Fibroblast of lung (primary cell): ENCODE results near the gene SPEF2. TPM values are rescaled to one million over a fixed set of nuclear protein-coding genes. Genes with fewer than 3 reads are reported as not detected.

Source experiments
- DNase-seq, 2 donors: peaks; one replicate each; pipeline versions ENCODE4 v3.0.0 to v3.0.0-alpha.2; 2010; ENCODE audit warnings: low read depth in 2 of 2
- H2AFZ ChIP-seq: 2 replicates; pipeline ENCODE4 v1.5.1; 2012; ENCODE audit warnings: low read length, control low read depth, inconsistent platforms
- H3K27ac ChIP-seq: 2 replicates; pipeline ENCODE4 v1.5.1; 2011; ENCODE audit warnings: low read length, control low read depth; ENCODE audit not compliant: insufficient read depth
- H3K27me3 ChIP-seq: 2 replicates; pipeline ENCODE4 v1.5.1; 2011; ENCODE audit warnings: mild to moderate bottlenecking, low read length; ENCODE audit not compliant: control insufficient read depth, insufficient read depth
- H3K36me3 ChIP-seq: 2 replicates; pipeline ENCODE4 v1.5.1; 2011; ENCODE audit warnings: low read length; ENCODE audit not compliant: control insufficient read depth, insufficient read depth
- H3K4me1 ChIP-seq: 2 replicates; pipeline ENCODE4 v1.5.1; 2011; ENCODE audit warnings: low read length; ENCODE audit not compliant: control insufficient read depth, insufficient read depth; ENCODE audit errors: extremely low read depth
- H3K4me2 ChIP-seq: 2 replicates; pipeline ENCODE4 v1.5.1; 2011; ENCODE audit warnings: low read length, control low read depth; ENCODE audit not compliant: insufficient read depth; ENCODE audit errors: extremely low read depth
- H3K4me3 ChIP-seq, 4 experiments: fragments of 200-600 bp in 1 of 4; sonication (generic) in 1 of 4; replicated peaks in 1 of 4; 2 replicates each; pipeline ENCODE4 v1.5.1; 2011 to 2016; ENCODE audit warnings: low read length in 4 of 4, low read depth in 3 of 4, mild to moderate bottlenecking in 3 of 4, control low read depth in 2 of 4, inconsistent platforms in 1 of 4, mixed read lengths in 1 of 4; ENCODE audit not compliant: insufficient read depth in 1 of 4; ENCODE audit errors: control extremely low read depth in 1 of 4
- H3K79me2 ChIP-seq: 2 replicates; pipeline ENCODE4 v1.5.1; 2012; ENCODE audit warnings: mild to moderate bottlenecking, low read length, inconsistent platforms; ENCODE audit not compliant: control insufficient read depth, insufficient read depth
- H3K9ac ChIP-seq: 2 replicates; pipeline ENCODE4 v1.5.1; 2011; ENCODE audit warnings: mild to moderate bottlenecking, low read length, control low read depth; ENCODE audit not compliant: insufficient read depth
- H3K9me3 ChIP-seq: 2 replicates; pipeline ENCODE4 v1.5.1; 2012; ENCODE audit warnings: low read depth, low read length; ENCODE audit not compliant: control insufficient read depth, insufficient read depth
- H4K20me1 ChIP-seq: 2 replicates; pipeline ENCODE4 v1.5.1; 2011; ENCODE audit warnings: low read length; ENCODE audit not compliant: control insufficient read depth, insufficient read depth; ENCODE audit errors: extremely low read depth
- EZH2 ChIP-seq: IDR thresholded peaks from 2 replicates; pipeline ENCODE4 v1.5.1; 2012; ENCODE audit warnings: low read length, control low read depth, mild to moderate bottlenecking; ENCODE audit errors: missing control alignments
- polyA plus RNA-seq, 2 donors: library from polyadenylated mRNA; depleted of rRNA in 1 of 2; stranded (reverse) in 1 of 2; unstranded in 1 of 2; fragments of >200 nt; gene quantifications; 2 replicates each; pipeline ENCODE4 v1.2.1, GENCODE V29; 2011 to 2012; ENCODE audit warnings: missing spikeins in 1 of 2
- total RNA-seq: library from RNA; depleted of rRNA; stranded (reverse); fragments of >200 nt; gene quantifications from 2 replicates; pipeline ENCODE4 v1.2.1, GENCODE V29; 2014
- TF ChIP-seq, protein P1 (sequence below), 2 donors: IDR thresholded peaks in 1 of 2; conservative IDR thresholded peaks in 1 of 2; 1 replicate in 1 of 2; 2 replicates in 1 of 2; pipeline ENCODE4 v1.5.1; 2011 to 2012; ENCODE audit warnings: low read length in 2 of 2, control low read depth in 1 of 2, inconsistent platforms in 1 of 2, low read depth in 1 of 2, mild to moderate bottlenecking in 1 of 2

Gene SPEF2
- total and polyA plus RNA-seq, 2 donors (not counting 1 experiment from before 2014, with no cell fraction given) = 5.2 to 5.9 TPM

DNA sequence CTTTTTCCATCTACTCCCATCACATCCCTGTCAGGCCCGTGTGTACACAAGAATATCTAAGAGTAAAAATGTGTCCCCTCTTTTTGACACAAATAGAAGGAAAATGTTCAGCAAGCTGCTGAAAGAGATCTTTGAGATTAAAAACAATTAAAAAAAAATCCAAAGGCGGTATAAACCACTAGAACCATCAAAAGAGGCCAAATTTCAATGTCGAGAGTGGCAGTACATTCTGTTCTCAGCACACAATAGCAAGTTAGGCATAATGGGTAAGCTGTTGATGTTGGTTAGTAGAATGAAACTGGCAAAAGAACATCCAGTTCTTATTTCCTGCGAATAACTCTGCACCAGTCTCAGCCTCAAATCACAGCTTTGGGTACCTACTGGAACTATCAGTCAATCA lies 143.9 kb downstream of the SPEF2 start:
- H3K79me2 ChIP-seq = no peaks in the 10 kb centered on the region
- no peaks in the 10 kb centered on the region for H3K4me1 ChIP-seq
- TF ChIP-seq, protein P1, sequence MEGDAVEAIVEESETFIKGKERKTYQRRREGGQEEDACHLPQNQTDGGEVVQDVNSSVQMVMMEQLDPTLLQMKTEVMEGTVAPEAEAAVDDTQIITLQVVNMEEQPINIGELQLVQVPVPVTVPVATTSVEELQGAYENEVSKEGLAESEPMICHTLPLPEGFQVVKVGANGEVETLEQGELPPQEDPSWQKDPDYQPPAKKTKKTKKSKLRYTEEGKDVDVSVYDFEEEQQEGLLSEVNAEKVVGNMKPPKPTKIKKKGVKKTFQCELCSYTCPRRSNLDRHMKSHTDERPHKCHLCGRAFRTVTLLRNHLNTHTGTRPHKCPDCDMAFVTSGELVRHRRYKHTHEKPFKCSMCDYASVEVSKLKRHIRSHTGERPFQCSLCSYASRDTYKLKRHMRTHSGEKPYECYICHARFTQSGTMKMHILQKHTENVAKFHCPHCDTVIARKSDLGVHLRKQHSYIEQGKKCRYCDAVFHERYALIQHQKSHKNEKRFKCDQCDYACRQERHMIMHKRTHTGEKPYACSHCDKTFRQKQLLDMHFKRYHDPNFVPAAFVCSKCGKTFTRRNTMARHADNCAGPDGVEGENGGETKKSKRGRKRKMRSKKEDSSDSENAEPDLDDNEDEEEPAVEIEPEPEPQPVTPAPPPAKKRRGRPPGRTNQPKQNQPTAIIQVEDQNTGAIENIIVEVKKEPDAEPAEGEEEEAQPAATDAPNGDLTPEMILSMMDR (conservative IDR thresholded peaks at IDR 0.05 in 1 of 2, IDR thresholded peaks at IDR 0.05 in 1 of 2; ENCODE audit: low read depth in 1 of 2, low read length in 2 of 2) = no peak
- no peak for TF ChIP-seq EZH2
- H3K9ac ChIP-seq = no peak overlapping the region
- no peak overlapping the region for H3K27ac ChIP-seq
- H2AFZ ChIP-seq = no peak overlapping the region
- H3K36me3 ChIP-seq = no peaks in the 10 kb centered on the region
- no peaks in the 10 kb centered on the region for H3K9me3 ChIP-seq
- H3K4me3 ChIP-seq = no peak overlapping the region
- H3K4me2 ChIP-seq = no peak overlapping the region
- DNase-seq = no peak
- H4K20me1 ChIP-seq = no peaks in the 10 kb centered on the region
- H3K27me3 ChIP-seq = no peaks in the 10 kb centered on the region

DNA sequence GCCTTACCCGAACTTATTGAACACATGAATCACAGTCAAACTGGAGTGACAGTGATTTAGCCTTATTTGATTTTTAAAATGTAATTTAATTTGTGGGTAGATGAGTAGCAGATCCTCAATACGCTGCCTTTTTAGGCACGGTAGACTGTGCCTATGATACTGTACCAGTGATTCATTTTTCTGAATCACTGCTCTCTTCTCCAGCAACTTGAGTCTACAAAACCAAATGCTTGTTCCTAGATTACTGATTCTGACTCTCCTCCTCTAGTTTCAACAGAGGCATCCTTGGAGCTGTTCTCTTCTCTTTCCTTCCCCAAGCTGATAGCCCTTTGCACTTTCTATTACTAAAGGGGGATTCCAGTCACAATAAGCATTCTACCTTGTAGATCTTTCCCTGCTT lies 144.7 kb downstream of the SPEF2 start:
- Histone ChIP-seq H3K4me1 (no peaks in the 10 kb centered on the region), H3K79me2 (no peaks in the 10 kb centered on the region), H3K4me2 (no peak overlapping the region), H3K27me3 (no peaks in the 10 kb centered on the region), H2AFZ (no peak overlapping the region), H3K36me3 (no peaks in the 10 kb centered on the region), H3K9me3 (no peaks in the 10 kb centered on the region), H3K9ac (no peak overlapping the region), H4K20me1 (no peaks in the 10 kb centered on the region), H3K4me3 (no peak overlapping the region), H3K27ac (no peak overlapping the region)
- TF ChIP-seq, protein P1 (conservative IDR thresholded peaks at IDR 0.05 in 1 of 2, IDR thresholded peaks at IDR 0.05 in 1 of 2; ENCODE audit: low read depth in 1 of 2, low read length in 2 of 2) = no peak
- no peak for TF ChIP-seq EZH2
- DNase-seq = no peak

DNA sequence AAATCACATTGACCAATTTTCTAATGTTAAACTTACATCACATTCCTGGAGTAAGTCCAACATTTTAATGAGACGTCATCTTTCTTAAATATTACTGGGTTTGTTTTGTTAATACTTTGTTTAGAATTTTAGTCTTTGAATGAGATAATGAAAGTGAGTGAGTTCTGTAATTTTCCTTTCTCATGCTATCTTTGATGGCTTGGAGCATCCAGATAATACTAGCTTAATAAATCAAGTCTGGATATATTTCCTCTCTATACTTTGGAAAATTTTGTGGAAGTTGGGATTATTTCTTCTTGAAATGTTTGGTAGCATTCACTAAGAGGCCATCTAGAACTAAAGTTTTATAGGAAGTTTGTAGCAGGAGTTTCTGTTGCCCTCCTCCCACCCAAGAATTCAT lies 148.3 kb downstream of the SPEF2 start:
- Histone ChIP-seq H3K4me2 (peak overlapping the region; percentile 38), H3K4me3 (no peak overlapping the region), H4K20me1 (no peaks in the 10 kb centered on the region), H3K27me3 (no peaks in the 10 kb centered on the region), H2AFZ (no peak overlapping the region), H3K27ac (no peak overlapping the region), H3K9me3 (no peaks in the 10 kb centered on the region), H3K79me2 (no peaks in the 10 kb centered on the region), H3K4me1 (peaks cover 3% of the 10 kb centered on the region), H3K9ac (no peak overlapping the region), H3K36me3 (no peaks in the 10 kb centered on the region)
- peak in 1 of 2 donors; percentile 49 for DNase-seq
- no peak for TF ChIP-seq EZH2
- TF ChIP-seq, protein P1 (conservative IDR thresholded peaks at IDR 0.05 in 1 of 2, IDR thresholded peaks at IDR 0.05 in 1 of 2; ENCODE audit: low read depth in 1 of 2, low read length in 2 of 2) = no peak
